Uterus (tissue), 2 donors: ENCODE measurements around the gene SNX30.

Source experiments
- CTCF ChIP-seq, 4 experiments: fragments of 200-600 bp in 2 of 4; fragments of 450-650 bp in 2 of 4; sonication (generic) in 2 of 4; IDR thresholded peaks; one replicate each; pipeline ENCODE4 v1.5.1; 2016 to 2019; ENCODE audit warnings: antibody characterized with exemption in 4 of 4, mild to moderate bottlenecking in 2 of 4, moderate library complexity in 1 of 4
- POLR2A ChIP-seq, 2 donors: fragments of 450-650 bp; IDR thresholded peaks; one replicate each; pipeline ENCODE4 v1.6.1; 2016; ENCODE audit warnings: antibody characterized with exemption in 2 of 2, mild to moderate bottlenecking in 1 of 2, moderate library complexity in 1 of 2

- TF ChIP-seq POLR2A (IDR thresholded peaks at IDR 0.05), result no peak
- no peak for TF ChIP-seq CTCF (IDR thresholded peaks at IDR 0.05)
These were observed 92.0 kb downstream of the SNX30 start for GRCh38 chr9:112842555-112842954.
